RWPE2 (cell line): ENCODE measurements around the gene ALG13.
"Not testable (repeated sequence)": the region's sequence is repeated elsewhere in the genome, so short reads cannot be mapped to it uniquely, and the experiment has no call there.

Source experiments
- ATAC-seq: fragments of 200-7000 bp; cut with Tn5 transposase; 3 replicates; pipeline ENCODE4 v1.9.1; 2021; ENCODE audit warnings: low read depth
- DNase-seq: peaks from one replicate; pipeline ENCODE4 v3.0.0-alpha.2; 2020; ENCODE audit warnings: low spot score
- H3K27ac ChIP-seq: fragments of 450-650 bp; 2 replicates; pipeline ENCODE4 v1.5.1; 2017; ENCODE audit warnings: mild to moderate bottlenecking; ENCODE audit not compliant: poor library complexity, severe bottlenecking
- H3K27me3 ChIP-seq: fragments of 250-450 bp; sonication (Bioruptor Pico); 2 replicates; pipeline ENCODE4 v1.5.1; 2021; ENCODE audit warnings: mild to moderate bottlenecking, moderate library complexity; ENCODE audit not compliant: insufficient read depth, poor library complexity, severe bottlenecking
- H3K36me3 ChIP-seq: fragments of 250-450 bp; sonication (Bioruptor Pico); 2 replicates; pipeline ENCODE4 v1.5.1; 2020; ENCODE audit warnings: low read depth, mild to moderate bottlenecking, moderate library complexity
- H3K4me1 ChIP-seq: fragments of 250-450 bp; sonication (Bioruptor Pico); 2 replicates; pipeline ENCODE4 v1.5.1; 2021; ENCODE audit warnings: mild to moderate bottlenecking, moderate library complexity; ENCODE audit not compliant: insufficient read depth, poor library complexity, severe bottlenecking
- H3K4me3 ChIP-seq: fragments of 250-450 bp; sonication (Bioruptor Pico); 2 replicates; pipeline ENCODE4 v1.5.1; 2021; ENCODE audit warnings: mild to moderate bottlenecking, moderate library complexity; ENCODE audit not compliant: severe bottlenecking
- H3K9me3 ChIP-seq: fragments of 250-450 bp; sonication (Bioruptor Pico); 2 replicates; pipeline ENCODE4 v1.5.1; 2021; ENCODE audit warnings: mild to moderate bottlenecking, moderate library complexity; ENCODE audit not compliant: severe bottlenecking
- TF ChIP-seq, protein P1 (sequence below): fragments of 450-650 bp; IDR thresholded peaks from one replicate; pipeline ENCODE4 v1.5.1; 2017; ENCODE audit warnings: mild to moderate bottlenecking, moderate library complexity; ENCODE audit not compliant: poor library complexity, severe bottlenecking

The ALG13 gene

DNA sequence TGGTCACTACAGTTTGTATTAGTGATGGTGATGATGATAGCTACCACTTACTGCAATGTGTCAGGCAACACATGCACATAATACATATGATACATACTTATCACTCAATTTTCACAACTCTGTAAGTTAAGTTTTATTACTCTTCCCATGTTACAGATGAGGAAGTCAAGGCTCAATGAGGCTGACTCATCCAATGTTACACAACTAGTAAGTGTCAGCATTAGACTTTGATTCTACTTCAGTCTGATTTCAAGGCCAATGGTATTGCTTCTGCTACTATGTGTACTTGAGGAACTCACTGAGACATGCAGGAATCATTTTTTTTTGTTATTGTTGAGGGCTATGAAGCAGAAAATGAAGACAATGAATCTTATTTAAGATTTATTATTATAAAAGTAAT is 98.6 kb downstream of the ALG13 start:
- ATAC-seq = no peak
- DNase-seq = no peak

DNA sequence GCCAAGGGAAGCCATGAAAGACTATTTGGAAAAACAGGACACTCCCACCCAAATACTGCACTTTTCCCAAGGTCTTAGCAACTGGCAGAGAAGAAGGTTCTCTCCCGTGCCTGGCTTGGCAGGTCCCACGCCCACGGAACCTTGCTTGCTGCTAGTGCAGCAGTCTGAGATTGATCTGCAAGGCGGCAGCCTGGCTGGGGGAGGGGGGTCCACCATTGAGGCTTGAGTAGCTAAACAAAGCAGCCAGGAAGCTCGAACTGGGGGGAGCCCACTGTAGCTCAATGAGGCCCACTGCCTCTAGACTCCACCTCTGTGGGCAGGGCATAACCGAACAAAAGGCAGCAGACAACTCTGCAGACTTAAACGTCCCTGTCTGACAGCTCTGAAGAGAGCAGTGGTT is 103.7 kb downstream of the ALG13 start:
- Histone ChIP-seq H3K9me3 (no peaks in the 10 kb centered on the region), H3K27ac (no peak overlapping the region), H3K36me3 (no peaks in the 10 kb centered on the region), H3K27me3 (no peaks in the 10 kb centered on the region), H3K4me1 (no peaks in the 10 kb centered on the region), H3K4me3 (no peak overlapping the region)
- DNase-seq (no peak), ATAC-seq (no peak)
- TF ChIP-seq, protein P1, sequence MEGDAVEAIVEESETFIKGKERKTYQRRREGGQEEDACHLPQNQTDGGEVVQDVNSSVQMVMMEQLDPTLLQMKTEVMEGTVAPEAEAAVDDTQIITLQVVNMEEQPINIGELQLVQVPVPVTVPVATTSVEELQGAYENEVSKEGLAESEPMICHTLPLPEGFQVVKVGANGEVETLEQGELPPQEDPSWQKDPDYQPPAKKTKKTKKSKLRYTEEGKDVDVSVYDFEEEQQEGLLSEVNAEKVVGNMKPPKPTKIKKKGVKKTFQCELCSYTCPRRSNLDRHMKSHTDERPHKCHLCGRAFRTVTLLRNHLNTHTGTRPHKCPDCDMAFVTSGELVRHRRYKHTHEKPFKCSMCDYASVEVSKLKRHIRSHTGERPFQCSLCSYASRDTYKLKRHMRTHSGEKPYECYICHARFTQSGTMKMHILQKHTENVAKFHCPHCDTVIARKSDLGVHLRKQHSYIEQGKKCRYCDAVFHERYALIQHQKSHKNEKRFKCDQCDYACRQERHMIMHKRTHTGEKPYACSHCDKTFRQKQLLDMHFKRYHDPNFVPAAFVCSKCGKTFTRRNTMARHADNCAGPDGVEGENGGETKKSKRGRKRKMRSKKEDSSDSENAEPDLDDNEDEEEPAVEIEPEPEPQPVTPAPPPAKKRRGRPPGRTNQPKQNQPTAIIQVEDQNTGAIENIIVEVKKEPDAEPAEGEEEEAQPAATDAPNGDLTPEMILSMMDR = no peak

More for the DNA sequence above, 98.6 kb downstream of the ALG13 start:
- Histone ChIP-seq H3K27me3 (no peaks in the 10 kb centered on the region), H3K27ac (no peak overlapping the region), H3K4me1 (no peaks in the 10 kb centered on the region), H3K36me3 (no peaks in the 10 kb centered on the region), H3K9me3 (no peaks in the 10 kb centered on the region), H3K4me3 (no peak overlapping the region)
- TF ChIP-seq, protein P1 = no peak

- H3K27ac ChIP-seq, ATAC-seq, H3K4me3 ChIP-seq, H3K36me3 ChIP-seq, DNase-seq, H3K9me3 ChIP-seq, H3K27me3 ChIP-seq, H3K4me1 ChIP-seq: not testable (repeated sequence)
Measured at GRCh38 chrX:111790054-111790453, 109.1 kb downstream of the ALG13 start.
